SK-N-SH (cell line): ENCODE data around the gene TCF7L2. TPM values are rescaled to one million over a fixed set of nuclear protein-coding genes. Genes with fewer than 3 reads are reported as not detected.

Source experiments
- CTCF ChIA-PET: fragments of 300-600, 350-600 bp; formaldehyde crosslinking; extraction: SDS; loops from one replicate; lab custom pipeline; 2021; lab: Yijun Ruan, JAX
- POLR2A ChIA-PET: fragments of 350-600 bp; sonication (Branson Sonifier 250); formaldehyde crosslinking; extraction: SDS; loops from one replicate; lab custom pipeline; 2020; ENCODE audit warnings: antibody characterized with exemption, inconsistent platforms; lab: Yijun Ruan, JAX
- DNase-seq: peaks from one replicate; pipeline ENCODE4 v3.0.0; 2012
- H2AFZ ChIP-seq: fragments of 200-600 bp; sonication (generic); 2 replicates; pipeline ENCODE4 v1.8.1; 2016; ENCODE audit warnings: antibody characterized with exemption, mild to moderate bottlenecking, low read depth
- H3F3A ChIP-seq: fragments of 200-600 bp; sonication (generic); replicated peaks from 2 replicates; pipeline ENCODE3; 2016; ENCODE audit warnings: antibody characterized with exemption, mild to moderate bottlenecking; ENCODE audit not compliant: insufficient read depth
- H3K27ac ChIP-seq, 2 experiments: fragments of 200-500 bp in 1 of 2; fragments of 200-600 bp in 1 of 2; sonication (Bioruptor generic) in 1 of 2; sonication (generic), shearing (Covaris generic) in 1 of 2; 2 replicates each; pipeline versions ENCODE4 v1.5.1 to v1.6.1; 2014 to 2016; ENCODE audit warnings: low read depth in 2 of 2, inconsistent platforms in 1 of 2, low read length in 1 of 2, mild to moderate bottlenecking in 1 of 2, mixed read lengths in 1 of 2
- H3K27me3 ChIP-seq: fragments of 200-600 bp; sonication (generic), shearing (Covaris generic); 2 replicates; pipeline ENCODE4 v1.6.1; 2016; ENCODE audit warnings: mixed run types; ENCODE audit not compliant: insufficient read depth
- H3K36me3 ChIP-seq, 2 experiments: fragments of 200-500 bp in 1 of 2; fragments of 200-600 bp in 1 of 2; sonication (Bioruptor generic) in 1 of 2; sonication (generic) in 1 of 2; replicated peaks in 1 of 2; 2 replicates each; pipeline versions ENCODE3 to v1.5.1; 2014 to 2016; ENCODE audit warnings: low read length in 1 of 2, mild to moderate bottlenecking in 1 of 2; ENCODE audit not compliant: insufficient read depth in 2 of 2, control insufficient read depth in 1 of 2
- H3K4me1 ChIP-seq, 2 experiments: fragments of 200-500 bp in 1 of 2; fragments of 200-600 bp in 1 of 2; sonication (Bioruptor generic) in 1 of 2; sonication (generic), shearing (Covaris generic) in 1 of 2; 2 replicates each; pipeline versions ENCODE4 v1.5.1 to v1.6.1; 2014 to 2016; ENCODE audit warnings: low read depth in 1 of 2, low read length in 1 of 2, mixed run types in 1 of 2; ENCODE audit not compliant: insufficient read depth in 2 of 2, control insufficient read depth in 1 of 2
- H3K4me2 ChIP-seq: fragments of 200-600 bp; sonication (generic), shearing (Covaris generic); 2 replicates; pipeline ENCODE4 v1.6.1; 2017; ENCODE audit warnings: mixed run types
- H3K4me3 ChIP-seq, 2 experiments: fragments of 200-500 bp in 1 of 2; fragments of 200-600 bp in 1 of 2; sonication (Bioruptor generic) in 1 of 2; sonication (generic), shearing (Covaris generic) in 1 of 2; 2 replicates each; pipeline versions ENCODE4 v1.5.1 to v1.8.1; 2014 to 2016; ENCODE audit warnings: low read depth in 2 of 2, inconsistent platforms in 1 of 2, low read length in 1 of 2, mild to moderate bottlenecking in 1 of 2, mixed read lengths in 1 of 2, moderate library complexity in 1 of 2
- H3K79me2 ChIP-seq: fragments of 200-600 bp; sonication (generic); 2 replicates; pipeline ENCODE4 v1.8.1; 2017; ENCODE audit warnings: mild to moderate bottlenecking; ENCODE audit not compliant: insufficient read depth
- H3K9ac ChIP-seq: fragments of 200-600 bp; sonication (generic); 2 replicates; pipeline ENCODE4 v1.6.1; 2017; ENCODE audit warnings: mixed run types
- H3K9me2 ChIP-seq: fragments of 200-600 bp; sonication (generic); 2 replicates; pipeline ENCODE4 v1.6.1; 2017; ENCODE audit warnings: mixed run types
- H3K9me3 ChIP-seq: fragments of 200-600 bp; sonication (generic); 2 replicates; pipeline ENCODE4 v1.6.1; 2017; ENCODE audit warnings: mixed run types, mild to moderate bottlenecking, moderate library complexity
- H4K20me1 ChIP-seq: fragments of 200-600 bp; sonication (generic); 2 replicates; pipeline ENCODE4 v1.6.1; 2017; ENCODE audit warnings: mild to moderate bottlenecking, mixed run types; ENCODE audit not compliant: insufficient read depth
- CHD2 ChIP-seq: fragments of 150-350 bp; IDR thresholded peaks from 2 replicates; pipeline ENCODE4 v1.6.1; 2018; ENCODE audit warnings: low read length; ENCODE audit not compliant: partially characterized antibody
- ELF1 ChIP-seq: IDR thresholded peaks from 2 replicates; pipeline ENCODE4 v1.4.0; 2012
- EP300 ChIP-seq, 2 experiments: IDR thresholded peaks; 2 replicates each; pipeline versions ENCODE4 v1.4.0 to v1.6.1; 2012; ENCODE audit warnings: borderline replicate concordance in 1 of 2, low read depth in 1 of 2, low read length in 1 of 2
- EZH2phosphoT487 ChIP-seq: fragments of 200-600 bp; sonication (generic); IDR thresholded peaks from 2 replicates; pipeline ENCODE4 v1.6.1; 2017; ENCODE audit warnings: low read depth, mixed run types, mild to moderate bottlenecking, antibody characterized with exemption, moderate library complexity, borderline replicate concordance
- FOSL2 ChIP-seq: IDR thresholded peaks from 2 replicates; pipeline ENCODE4 v1.4.0; 2012; ENCODE audit warnings: low read depth, mild to moderate bottlenecking, moderate library complexity, borderline replicate concordance
- NFIC ChIP-seq: IDR thresholded peaks from 2 replicates; pipeline ENCODE4 v1.4.0; 2012; ENCODE audit warnings: borderline replicate concordance
- NRF1 ChIP-seq: IDR thresholded peaks from 2 replicates; pipeline ENCODE4 v1.6.1; 2012; ENCODE audit warnings: low read depth, mild to moderate bottlenecking, low read length
- REST ChIP-seq: IDR thresholded peaks from 2 replicates; pipeline ENCODE4 v1.6.1; 2012; ENCODE audit warnings: mild to moderate bottlenecking, low read depth, low read length, moderate library complexity
- SIN3A ChIP-seq: IDR thresholded peaks from 2 replicates; pipeline ENCODE4 v1.6.1; 2012; ENCODE audit warnings: low read depth, mild to moderate bottlenecking, low read length, moderate library complexity, borderline replicate concordance
- YY1 ChIP-seq: IDR thresholded peaks from 2 replicates; pipeline ENCODE4 v1.4.0; 2012; ENCODE audit warnings: low read depth, mild to moderate bottlenecking
- WGBS: methylation state at CpG from one replicate; pipeline ENCODE4 v1.1.6; 2017; ENCODE audit warnings: low lambda C conversion rate; 5-methylcytosine and 5-hydroxymethylcytosine counted together
- polyA plus RNA-seq, 3 experiments: library from polyadenylated mRNA; depleted of rRNA; stranded (reverse); fragments of >200 nt; gene quantifications; 2 replicates each; pipeline ENCODE4 v1.2.3, GENCODE V29; 2012

The TCF7L2 gene
- polyA plus RNA-seq, 1 of the 3 experiments (the other 2 are of a cell fraction): 10.2 TPM

DNA sequence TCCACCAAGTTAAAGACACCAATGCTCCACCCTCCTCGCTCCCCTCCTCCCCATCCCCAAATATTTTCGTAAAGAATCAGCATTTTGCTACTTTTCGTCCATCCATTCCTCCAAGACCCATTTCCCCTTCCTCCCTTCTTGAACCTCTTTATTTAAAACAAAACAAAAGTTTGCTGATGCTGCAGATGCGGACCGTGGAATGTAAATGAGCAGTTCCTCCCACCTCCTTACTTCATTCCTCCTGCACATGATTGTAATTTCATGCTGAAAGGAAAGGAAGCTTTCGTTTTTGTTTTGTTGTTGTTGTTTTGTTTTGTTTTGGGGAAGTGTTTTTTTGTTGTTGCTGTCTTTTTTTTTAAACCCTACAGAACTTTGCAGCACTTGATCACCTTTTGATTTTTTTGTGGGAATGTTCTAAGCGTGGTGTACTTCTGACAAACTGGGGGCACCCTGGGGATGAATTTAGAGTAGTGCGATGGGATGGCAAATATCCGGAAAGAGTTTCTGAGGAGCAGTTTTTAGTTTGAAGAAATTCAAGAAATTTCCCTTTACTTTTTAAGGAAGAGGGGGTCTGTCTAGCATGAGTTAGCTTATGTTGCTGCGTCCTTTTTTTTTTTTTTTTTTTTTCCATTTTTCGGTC lies 177.3 kb downstream of the TCF7L2 start (continued):
- no peak for TF ChIP-seq SIN3A

DNA sequence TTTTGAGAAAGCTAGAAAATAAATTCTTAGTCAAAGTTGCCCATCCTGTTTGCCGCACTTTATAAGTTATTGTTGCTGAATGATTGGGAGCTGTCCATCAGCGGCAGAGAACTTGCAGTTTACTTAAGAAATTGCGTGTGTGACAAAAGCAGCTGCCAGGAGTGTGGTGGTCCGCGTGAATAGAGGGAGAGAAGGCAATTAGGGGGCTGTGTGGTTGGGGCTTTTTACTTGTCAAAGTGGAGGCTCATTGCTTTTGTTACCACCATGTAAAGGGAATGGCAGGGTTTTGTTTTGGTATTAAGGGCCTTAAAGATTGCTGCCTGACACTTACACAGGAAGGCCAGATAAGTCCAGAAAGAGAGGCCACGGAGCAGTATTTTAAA lies 177.8 kb downstream of the TCF7L2 start:
- Histone ChIP-seq H3K9me3 (no peaks in the 10 kb centered on the region), H2AFZ (no peak overlapping the region), H3K36me3 (peaks cover 0 to under 1% of the 10 kb centered on the region in 2 experiments), H3F3A (peaks cover 5% of the 10 kb centered on the region), H3K4me1 (peaks cover 2 to 16% of the 10 kb centered on the region in 2 experiments; a peak in 3 of 4 replicates), H3K9ac (no peak overlapping the region), H3K27ac (no peak overlapping the region), H4K20me1 (no peaks in the 10 kb centered on the region), H3K27me3 (no peaks in the 10 kb centered on the region), H3K79me2 (peaks cover 16% of the 10 kb centered on the region), H3K4me3 (no peak overlapping the region), H3K4me2 (no peak overlapping the region), H3K9me2 (no peaks in the 10 kb centered on the region)
- DNase-seq: no peak
- WGBS: 98% methylated on average over 6 of the region's 6 CpGs
- CTCF ChIA-PET: interaction anchor here (0.9 to 2.8 kb wide), 7 partner anchors 8 to 566 kb away, joined by 3 to 21 read pairs (median 5); no protein-coding TSS in a partner anchor
- TF ChIP-seq REST (peak; percentile 23; the same call in 1 of the 2 replicates), NRF1 (no peak)
- POLR2A ChIA-PET: no interaction called here

DNA sequence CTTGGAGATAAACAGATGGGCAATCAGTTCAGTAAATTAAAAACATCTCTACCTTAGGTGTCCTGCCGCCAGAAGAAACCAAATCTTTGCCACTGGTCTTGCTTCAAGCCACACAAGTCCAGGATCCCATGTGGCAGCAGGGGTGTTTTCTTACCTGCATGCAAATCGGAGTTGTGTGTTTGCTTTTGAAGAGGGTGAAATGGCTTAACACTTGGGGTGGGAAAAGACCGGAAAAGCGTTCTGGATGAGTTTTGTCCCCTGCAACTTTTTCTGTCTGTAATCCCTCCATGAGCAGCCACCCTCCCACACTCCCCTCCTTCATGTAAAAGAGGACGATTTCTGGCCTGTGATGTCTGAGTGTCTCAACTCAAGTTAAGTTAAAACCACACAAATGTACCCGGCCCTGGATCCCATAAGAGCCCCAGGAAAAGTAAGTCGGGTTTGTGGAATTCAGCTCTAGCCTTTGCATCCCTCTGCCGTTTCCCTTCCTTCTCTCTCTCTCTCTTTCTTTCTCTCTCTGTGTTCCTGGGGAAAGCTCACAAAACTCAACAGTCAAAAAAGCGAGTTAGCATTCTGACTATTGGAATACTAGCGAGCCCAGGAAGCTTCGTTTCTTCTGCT lies 178.5 kb downstream of the TCF7L2 start:
- Histone ChIP-seq H3K79me2 (peaks cover 16% of the 10 kb centered on the region), H3K4me1 (peaks cover 2 to 22% of the 10 kb centered on the region in 2 experiments; a peak in 3 of 4 replicates), H2AFZ (no peak overlapping the region), H3K9ac (no peak overlapping the region), H3K9me3 (no peaks in the 10 kb centered on the region), H4K20me1 (no peaks in the 10 kb centered on the region), H3K4me2 (no peak overlapping the region), H3K4me3 (no peak overlapping the region), H3K27ac (no peak overlapping the region), H3K36me3 (no peaks in the 10 kb centered on the region), H3K27me3 (no peaks in the 10 kb centered on the region), H3F3A (peaks cover 5% of the 10 kb centered on the region), H3K9me2 (no peaks in the 10 kb centered on the region)
- CTCF ChIA-PET: interaction anchor here (0.6 to 2.8 kb wide), 6 partner anchors 8 to 325 kb away, joined by 3 to 21 read pairs (median 6); no protein-coding TSS in a partner anchor
- TF ChIP-seq FOSL2 (no peak), YY1 (no peak), CHD2 (no peak), NFIC (no peak), EZH2phosphoT487 (no peak), ELF1 (no peak), SIN3A (no peak), EP300 (IDR thresholded peaks at IDR 0.05; ENCODE audit: borderline replicate concordance in 1 of 2, low read depth in 1 of 2, low read length in 1 of 2) (no peak)
- no peak for DNase-seq
- 95% methylated on average over 11 of the region's 11 CpGs for WGBS
- POLR2A ChIA-PET: no interaction called here
